SW 1271 (cell line): ENCODE data around the gene PAQR5.
"Not testable (repeated sequence)": the region's sequence is repeated elsewhere in the genome, so short reads cannot be mapped to it uniquely, and the experiment has no call there.

Source experiments
- DNase-seq, 2 experiments: peaks; one replicate each; lab custom pipeline; 2025; lab: John Stamatoyannopoulos, UW

The PAQR5 gene

DNA sequence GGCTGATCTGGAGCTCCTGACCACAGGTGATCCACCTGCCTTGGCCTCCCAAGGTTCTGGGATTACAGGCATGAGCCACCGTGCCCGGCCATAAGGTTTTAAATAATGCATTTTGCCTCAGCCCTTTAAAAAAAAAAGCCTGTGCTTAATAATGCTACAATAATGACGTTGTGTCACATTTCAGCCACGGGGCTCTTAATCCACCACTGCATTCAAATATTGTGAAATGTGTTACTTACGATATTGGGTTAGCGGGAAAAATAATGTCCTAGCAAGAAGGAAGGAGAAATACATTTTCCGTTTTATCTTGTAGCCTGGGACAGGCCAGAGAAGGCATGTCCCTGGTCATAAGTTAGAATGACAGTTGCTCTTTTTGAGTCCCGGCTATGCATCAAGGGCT is 17.6 kb downstream of the PAQR5 start:
- no peak for DNase-seq

DNA sequence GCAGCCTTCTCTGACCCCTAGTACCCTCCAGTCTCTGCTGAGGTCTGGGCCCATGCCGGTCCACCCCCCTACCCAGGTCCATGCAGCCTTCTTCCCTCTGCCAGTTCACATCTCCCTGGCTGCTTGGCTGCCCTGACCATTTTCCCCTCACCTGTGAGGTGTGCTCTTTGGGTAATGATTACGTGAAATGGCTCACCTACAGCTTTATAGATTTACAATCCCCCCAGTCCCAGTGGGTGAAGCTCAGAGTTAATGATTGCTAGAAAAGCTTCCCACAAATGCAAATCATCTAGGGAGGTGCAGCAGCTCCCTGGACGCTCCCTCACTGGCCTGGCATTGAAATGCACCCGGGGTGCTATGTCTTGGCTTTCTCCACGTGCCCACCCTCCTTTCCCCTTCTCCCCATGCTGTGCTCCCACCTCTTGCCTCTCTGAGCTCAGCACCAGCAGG is 18.7 kb downstream of the PAQR5 start:
- DNase-seq = no peak

DNA sequence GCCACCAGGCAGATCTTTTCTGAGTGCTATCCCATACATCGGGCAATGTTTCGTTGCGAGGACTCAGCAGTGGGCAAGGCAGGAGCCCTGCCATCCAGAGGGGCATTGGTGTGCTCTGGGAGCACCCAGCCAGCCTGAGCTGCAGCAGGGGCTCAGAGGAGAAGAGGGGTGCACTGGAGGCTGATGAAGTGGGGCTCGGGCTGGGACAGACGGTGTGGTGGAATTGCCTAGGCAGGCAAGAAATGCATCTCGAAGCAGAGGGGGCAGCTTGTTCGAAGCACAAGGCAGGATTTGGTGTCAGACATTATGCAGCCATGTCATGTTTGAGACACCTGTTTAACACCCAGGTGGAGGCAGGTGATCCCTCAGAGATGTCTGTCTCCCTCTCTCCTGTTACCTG is 19.3 kb downstream of the PAQR5 start:
- no peak for DNase-seq

DNA sequence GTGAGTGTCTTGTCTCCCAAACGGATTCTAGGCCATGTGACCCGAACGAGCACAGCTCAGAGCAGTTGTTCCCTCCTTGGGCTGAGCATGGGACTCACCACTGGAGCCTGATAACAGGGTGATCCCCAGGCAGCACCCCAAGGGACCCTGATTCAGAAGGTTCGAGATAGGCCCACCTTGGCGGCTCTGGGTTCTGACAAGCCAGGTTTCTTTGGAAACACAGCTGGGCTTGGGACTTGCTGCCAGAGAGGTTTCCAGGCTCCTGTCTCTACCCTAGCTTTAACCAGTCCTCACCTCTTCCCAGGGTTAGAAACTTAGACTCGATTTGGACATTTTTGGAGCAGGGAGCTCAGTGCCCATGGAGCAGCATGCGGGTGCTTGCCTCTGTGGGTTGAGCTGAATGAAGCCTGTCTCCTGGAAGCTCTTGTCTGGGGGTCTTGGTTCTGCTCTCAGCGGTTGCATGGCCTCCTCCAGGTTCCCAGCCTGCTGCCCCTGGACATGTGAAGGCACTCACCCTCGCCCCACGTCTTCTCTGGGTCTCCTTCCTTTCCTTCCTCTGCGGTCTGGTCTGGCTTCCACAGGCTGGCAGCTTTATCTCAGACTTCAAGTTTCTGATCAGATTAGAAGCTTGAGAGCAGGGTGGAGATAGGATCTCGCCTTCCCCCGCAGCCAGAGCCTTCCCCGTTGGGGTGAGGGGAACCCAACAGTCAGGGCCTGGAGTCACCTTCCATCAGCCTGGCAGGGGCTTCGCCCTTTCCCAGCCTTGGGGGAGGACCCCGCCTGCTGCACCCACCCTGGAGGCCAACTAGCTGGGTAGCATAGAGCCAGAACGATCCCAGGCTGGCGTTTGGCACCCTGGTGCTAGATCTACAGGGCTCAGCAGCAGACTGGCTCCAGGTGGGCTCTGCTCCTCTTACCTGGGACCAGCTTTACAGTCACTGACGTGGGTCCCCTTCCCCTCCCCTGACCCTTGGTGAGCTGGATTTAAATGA is 21.0 kb downstream of the PAQR5 start:
- no peak for DNase-seq

DNA sequence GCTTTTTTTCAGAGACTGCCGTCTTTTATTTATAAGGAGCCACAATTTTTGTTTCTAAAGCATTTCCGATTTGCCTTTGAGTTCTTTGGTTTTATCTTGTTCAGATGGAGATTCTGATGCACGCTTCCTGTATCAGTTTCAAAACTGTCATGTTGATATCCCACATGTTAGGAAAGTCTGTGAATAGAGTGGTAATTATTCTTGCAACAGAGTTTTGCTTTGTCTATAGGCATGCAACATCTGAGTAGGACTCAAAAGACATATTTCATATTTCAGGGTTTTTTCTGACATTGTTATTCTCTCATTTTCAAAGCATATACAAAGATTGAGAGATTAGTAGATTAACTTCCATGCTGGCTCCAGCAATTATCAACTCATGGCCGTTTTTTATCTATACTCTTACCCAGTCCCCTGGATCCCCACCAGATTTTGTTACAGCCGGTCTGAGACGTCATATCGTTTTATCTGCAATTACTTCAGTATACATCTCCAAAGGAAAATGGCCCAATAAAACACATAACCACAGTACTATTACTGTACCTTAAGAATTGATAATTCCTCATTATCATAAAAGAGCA is 22.4 kb downstream of the PAQR5 start:
- no peak for DNase-seq

DNA sequence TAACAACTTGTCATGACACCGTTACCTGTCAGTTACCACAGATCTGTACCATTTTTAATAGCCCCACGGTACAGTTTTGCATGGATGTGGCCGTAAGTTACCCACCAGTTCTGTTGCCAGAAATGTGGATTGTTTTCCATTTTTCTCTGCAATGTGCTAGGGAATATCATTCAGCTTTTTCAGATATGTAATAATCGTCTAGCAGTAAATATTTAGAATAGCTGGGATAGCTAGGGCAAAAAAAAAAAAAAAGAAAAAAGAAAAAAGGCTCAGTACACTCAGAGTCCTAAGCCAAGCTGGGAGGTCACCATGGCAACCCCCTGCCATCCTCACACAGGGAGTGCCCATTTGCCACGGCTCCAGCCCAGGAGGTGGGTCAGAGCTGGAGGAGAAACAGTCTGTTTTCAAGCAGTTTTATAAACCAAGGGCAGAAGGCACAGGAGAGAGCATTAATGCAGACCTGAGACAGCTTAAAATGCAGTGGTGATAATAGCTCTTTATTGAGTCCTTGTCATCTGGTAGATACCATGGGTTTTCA is 25.2 kb downstream of the PAQR5 start:
- no peak for DNase-seq

DNA sequence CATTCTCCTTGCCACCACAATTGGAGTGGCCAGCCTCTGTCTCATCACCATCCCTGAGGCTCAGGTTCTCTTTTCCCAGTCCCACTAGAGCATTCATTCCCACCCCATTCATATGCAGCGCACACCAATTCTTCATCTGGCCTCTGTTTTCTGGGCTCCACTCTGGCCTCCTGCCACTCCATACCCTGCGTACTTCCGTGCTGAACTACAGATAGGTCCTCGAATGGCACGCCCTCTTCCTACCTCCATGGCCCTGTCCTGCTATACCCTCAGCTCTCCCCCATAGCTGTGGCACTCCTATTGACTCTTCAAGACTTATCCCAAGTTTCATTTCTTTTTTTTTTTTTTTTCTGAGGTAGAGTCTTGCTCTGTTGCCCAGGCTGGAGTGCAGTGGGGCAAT is 25.9 kb downstream of the PAQR5 start:
- no peak for DNase-seq

DNA sequence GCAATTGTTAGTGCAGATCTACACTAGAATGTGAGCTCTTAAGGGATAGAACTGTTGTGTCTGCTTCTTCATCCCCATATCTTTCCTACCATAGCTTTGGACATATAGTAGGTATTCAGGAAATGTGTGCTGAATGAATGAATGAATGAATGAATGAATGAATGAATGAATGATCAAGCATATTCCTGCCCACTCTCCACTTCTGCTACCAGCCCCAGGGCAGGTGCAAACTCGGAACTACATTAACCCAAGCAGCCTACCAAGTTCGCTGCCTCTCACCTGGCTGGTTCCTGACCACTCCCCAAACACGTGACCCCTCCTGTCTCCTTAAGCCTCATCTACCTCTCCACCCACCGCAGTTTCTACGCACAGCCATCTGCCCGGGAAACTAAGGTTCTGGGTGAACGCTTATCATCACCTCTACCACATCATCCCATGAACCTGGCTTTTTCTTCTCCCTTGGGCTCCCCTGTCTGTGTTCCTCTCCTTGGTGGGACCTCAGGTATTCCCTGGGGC is 26.8 kb downstream of the PAQR5 start:
- no peak for DNase-seq

DNA sequence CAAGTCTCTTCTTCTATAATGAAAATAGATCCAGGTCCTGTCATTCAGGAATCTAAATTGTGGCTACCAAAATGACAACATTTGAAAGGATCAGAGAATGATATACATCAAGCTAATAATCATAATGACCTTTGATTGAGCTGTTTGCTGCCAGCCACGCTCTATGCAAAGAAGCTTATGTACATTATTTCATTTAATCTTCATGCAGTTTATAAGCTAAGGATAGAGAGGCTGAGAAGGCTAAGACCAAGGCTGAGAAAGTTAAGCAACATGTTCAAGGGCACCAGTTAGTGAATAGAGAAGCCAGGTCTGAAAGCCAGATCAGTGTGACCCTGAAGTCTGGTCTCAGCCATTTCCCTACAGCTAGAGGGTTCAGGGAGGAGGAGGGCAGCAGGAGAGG is 29.4 kb downstream of the PAQR5 start:
- no peak for DNase-seq

DNA sequence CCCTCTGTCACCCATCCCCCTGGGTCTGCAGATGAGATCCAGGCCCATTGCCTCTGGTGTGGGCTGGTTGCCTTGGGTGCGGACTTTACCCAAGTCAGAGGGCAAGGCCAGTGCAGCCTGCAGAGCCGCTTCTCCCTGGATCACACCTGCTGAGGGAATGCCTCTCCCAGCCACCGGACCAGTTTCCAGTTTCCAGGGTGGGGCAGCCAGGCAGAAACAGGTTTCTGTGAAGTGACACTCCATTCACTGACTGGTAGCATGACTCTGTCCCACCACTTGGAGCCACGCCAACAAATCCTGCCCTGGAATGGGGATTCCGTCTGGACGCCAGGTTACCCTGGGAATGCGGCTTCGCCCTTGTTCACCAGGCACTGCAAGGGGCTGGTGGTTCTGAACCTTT is 30.0 kb downstream of the PAQR5 start:
- DNase-seq = no peak

DNA sequence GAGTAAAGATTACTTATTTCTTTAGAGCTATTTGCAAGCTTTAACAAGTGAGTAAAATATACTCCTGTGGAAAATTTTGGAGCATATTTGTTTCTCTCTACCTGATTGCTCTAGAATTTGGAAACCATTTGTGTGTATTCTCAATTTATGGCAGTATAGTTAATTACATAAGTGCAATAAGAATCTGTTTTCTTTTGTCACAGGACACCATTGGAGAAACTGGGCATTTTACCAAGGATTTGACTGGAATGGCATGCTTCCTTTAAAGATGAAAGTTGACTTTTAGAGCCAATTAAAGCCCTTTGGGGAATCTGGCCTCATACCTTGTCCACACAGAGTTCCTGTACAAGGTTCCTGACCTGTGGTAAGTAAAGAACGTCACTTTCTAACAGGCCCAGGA is 38.4 kb downstream of the PAQR5 start:
- peak in 1 of 2 experiments; percentile 24 for DNase-seq

DNA sequence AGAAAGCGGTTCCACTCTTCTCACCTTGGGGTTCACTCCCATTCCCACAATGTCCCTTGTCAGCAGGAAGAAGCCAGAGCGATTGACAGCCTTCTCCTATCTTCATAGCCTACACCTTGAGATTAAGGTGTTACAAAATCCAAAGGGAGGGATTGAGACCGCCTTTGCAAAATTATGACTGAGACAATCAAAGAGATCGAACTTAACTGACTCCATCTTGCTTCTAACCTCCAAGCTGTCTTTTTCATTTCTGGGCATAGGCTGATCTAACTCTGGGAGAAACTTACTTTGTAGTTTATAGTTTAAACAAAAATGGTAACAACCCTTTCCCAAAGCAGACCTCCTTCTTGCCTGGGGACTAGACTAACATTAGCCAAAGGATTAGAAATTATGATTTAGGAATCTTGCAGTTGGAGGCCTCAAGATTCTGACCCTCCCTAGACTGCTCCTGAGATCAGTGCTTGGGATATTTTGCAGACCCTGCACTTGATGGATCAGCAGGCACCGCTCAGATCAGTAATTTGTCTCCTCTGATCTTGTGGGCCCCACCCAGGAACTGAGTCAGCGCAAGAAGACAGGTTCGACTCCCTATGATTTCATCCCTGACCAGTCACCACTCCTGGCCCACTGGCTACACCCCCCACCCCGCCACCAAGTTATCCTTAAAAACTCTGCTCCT is 40.0 kb downstream of the PAQR5 start:
- DNase-seq = peak in 1 of 2 experiments; percentile 17

DNA sequence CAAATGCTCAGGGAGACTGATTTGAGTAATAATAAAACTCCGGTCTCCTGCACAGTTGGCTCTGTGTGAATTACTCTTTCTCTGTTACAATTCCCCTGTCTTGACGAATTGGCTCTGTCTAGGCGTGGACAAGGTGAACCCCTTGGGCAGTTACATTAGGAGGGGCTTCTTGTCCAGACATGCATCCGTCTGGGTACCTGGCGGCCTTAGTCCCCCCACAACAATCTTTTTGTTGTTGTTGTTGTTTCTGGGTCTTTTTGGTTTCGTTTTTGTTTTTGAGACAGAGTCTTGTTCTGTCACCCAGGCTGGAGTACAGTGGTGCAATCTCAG is 40.5 kb downstream of the PAQR5 start:
- DNase-seq = not testable (repeated sequence)

DNA sequence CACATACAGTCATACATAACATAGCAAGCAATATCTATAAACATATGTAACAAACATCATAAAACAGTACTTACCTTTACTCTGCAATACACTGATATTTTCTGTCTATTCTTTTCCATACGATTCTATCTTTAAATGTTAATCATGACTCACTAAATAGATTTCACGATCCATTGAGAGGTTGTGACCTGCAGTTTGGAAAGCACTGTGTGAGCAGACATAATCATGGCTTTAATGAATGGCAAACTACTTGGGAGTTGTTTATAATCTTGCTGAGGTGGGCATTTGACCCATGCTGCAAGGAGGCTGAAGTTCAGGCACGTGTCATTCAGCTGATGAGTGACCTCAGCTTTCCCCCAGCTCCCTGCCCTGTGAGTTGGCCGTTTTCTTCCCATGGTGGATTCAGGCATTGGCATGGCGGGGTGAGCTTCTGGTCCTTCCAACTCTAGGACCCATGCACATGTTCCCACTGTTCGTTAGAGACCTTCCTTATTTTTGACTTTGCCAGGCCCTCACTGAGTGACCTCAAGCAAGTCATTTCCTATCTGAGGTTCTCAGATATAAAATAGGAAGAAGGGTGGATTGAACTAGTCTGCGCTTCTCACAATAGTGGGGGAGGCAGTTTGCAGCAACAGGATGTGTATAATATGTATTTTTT is 41.7 kb downstream of the PAQR5 start:
- no peak for DNase-seq

DNA sequence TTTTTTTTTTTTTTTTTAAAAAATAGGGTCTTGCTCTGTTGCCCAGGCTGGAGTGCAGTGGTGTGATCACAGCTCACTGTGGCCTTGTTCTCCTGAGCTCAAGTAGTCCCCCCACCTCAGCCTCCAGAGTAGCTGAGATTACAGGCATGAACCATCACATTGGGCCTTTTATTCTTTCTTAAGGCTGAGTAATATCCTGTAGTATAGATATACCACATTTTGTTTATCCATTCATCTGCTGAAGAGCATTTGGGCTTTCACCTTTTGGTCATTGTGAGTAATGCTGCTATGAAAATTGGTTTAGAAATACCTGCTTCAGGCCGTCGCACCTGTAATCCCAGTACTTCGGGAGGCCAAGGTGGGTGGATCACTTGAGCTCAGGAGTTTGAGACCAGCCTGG is 42.6 kb downstream of the PAQR5 start:
- DNase-seq = no peak

DNA sequence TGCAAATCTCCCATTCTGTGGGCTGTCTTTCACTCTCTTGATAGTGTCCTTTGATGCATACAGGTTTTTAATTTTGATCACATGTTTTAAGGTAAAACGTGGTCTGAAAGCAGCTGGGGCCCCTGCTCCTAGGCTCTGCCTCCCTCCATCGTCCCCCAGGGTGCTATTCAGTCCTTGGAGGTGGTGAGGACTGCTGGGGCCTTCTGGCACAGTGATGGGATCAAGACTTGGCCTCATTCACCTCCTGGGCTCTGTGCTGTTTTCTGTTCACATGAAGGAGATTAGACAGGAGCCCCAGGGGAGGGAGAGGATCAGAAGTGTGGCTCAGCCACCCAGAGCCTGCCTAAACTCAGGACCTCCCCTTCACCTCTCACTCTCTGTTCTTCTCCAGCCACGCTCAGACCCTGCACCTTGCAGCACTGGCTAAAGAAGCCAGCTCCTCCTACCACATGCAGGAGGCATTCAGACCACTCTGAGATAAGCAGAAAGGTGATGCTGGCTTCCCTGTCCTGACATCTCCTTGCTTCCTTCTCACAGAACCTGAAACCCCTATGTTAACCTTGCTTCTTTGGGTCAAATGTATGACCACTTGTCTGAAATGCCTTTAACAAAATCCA is 43.9 kb downstream of the PAQR5 start:
- no peak for DNase-seq

DNA sequence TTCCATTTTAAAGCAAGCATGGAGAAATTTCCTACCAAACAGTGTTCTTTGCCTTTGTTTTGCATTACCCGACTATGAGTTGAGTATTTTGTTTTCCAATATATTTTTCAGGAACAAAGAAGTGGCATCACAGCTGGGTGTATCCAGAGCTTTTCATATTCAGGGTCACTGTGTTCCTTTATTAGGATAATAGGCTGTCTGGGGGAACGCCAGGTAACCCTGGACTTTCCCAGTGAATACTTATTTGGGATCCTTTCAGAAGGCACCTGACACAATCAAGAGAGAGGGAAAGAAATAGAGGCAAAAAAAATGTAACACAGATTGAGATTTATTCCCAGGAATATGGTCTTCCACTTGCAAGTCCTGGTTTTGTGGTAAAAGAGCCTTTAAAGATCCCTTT is 44.4 kb downstream of the PAQR5 start:
- DNase-seq = no peak

DNA sequence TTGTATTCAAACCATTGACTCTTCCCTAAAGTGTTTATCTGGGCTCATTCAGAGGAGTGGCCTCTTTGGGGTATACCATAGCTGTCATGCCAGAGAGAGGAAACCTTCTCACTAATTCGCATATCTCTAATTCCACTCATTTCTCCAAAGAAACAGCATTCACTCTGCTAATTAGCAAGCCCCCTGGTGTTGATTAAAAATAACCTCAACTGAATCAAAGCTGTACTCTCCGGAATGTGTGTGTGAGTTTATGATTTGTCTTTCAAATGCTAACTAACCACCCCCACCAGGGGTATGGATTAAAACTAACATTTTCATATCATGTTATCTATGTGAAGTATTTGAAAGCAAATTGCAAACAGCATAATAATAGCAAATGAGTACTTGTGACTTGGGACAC is 45.5 kb downstream of the PAQR5 start:
- DNase-seq = no peak

DNA sequence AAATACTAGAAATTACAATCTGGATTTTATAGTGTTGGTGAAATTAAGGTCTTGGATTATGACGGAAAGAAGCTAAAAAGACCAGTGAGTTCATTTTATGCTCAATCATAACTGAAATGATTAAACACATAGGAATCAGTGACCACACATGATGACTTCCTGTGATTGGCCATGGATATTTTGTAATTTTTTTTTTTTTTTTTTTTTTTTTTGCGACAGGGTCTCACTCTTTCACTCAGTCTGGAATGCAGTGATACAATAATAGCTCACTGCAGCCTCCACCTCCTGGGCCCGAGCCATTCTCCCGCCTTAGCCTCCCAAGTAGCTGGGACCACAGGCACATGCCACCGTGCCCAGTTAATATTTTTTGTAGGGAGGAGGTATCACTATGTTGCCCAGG is 47.4 kb downstream of the PAQR5 start:
- no peak for DNase-seq

DNA sequence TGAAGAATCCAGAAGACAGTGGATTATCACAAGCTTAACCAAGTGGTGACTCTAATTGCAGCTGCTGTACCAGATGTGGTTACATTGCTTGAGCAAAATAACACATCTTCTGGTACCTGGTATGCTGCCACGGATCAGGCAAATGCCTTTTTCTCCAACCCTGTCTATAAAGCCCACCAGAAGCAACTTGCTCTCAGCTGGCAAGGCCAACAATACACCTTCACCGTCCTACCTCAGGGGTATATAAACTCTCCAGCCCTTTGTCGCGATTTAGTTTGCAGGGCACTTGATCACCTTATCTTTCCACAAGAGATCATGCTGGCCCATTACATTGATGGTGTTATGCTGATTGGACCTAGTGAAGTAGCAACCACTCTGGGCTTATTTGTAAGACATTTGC is 52.6 kb downstream of the PAQR5 start:
- DNase-seq = no peak

DNA sequence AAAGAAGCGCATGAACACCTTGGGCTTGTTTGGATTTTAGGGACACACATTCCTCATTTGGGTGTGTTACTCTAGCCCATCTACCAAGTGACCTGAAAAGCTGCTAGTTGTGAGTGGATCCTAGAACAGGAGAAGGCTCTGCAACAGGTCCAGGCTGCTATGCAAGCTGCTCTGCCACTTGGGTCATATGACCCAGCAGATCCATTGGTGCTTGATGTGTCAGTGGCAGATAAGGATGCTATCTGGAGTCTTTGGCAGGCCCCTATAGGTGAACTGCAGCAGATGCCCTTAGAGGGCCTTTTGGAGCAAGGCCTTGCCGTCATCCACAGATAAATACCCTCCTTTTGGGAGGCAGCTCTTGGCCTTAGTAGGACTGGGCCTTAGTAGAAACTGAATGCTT is 53.2 kb downstream of the PAQR5 start:
- DNase-seq = no peak
